Eye (tissue), 1 donor: ENCODE data around the gene CYB5R2.
"Not testable (repeated sequence)": the region's sequence is repeated elsewhere in the genome, so short reads cannot be mapped to it uniquely, and the experiment has no call there.

Experiments used
- DNase-seq: peaks from one replicate; pipeline ENCODE4 v3.0.0-alpha.2; 2015

CYB5R2 gene

GRCh38 chr11:7668464-7668863 is 4.8 kb downstream of the CYB5R2 start:
- DNase-seq: no peak

- no peak for DNase-seq
Observed at GRCh38 chr11:7667460-7667859, 5.8 kb downstream of the CYB5R2 start.

- no peak for DNase-seq
Observed at GRCh38 chr11:7666292-7666866, 6.9 kb downstream of the CYB5R2 start.

GRCh38 chr11:7665473-7666291 is 7.6 kb downstream of the CYB5R2 start:
- DNase-seq: peak; percentile 78

- no peak for DNase-seq
Observed at GRCh38 chr11:7664867-7665266, 8.4 kb downstream of the CYB5R2 start.

GRCh38 chr11:7663531-7663930 is 9.8 kb downstream of the CYB5R2 start:
- not testable (repeated sequence) for DNase-seq

- DNase-seq: peak; percentile 84
Observed at GRCh38 chr11:7657306-7658025, 15.8 kb downstream of the CYB5R2 start.

GRCh38 chr11:7656704-7657103 is 16.6 kb downstream of the CYB5R2 start:
- DNase-seq: no peak

GRCh38 chr11:7655253-7656217 is 17.8 kb downstream of the CYB5R2 start:
- DNase-seq: no peak

GRCh38 chr11:7654195-7654705 is 19.1 kb downstream of the CYB5R2 start:
- peak; percentile 66 for DNase-seq

- DNase-seq: no peak
Observed at GRCh38 chr11:7651700-7652099, 21.6 kb downstream of the CYB5R2 start.

- DNase-seq: no peak
Observed at GRCh38 chr11:7651140-7651551, 22.2 kb downstream of the CYB5R2 start.

GRCh38 chr11:7648264-7648663 is 25.0 kb downstream of the CYB5R2 start:
- DNase-seq: no peak

GRCh38 chr11:7646866-7647265 is 26.4 kb downstream of the CYB5R2 start:
- DNase-seq: no peak

GRCh38 chr11:7645206-7645605 is 28.1 kb downstream of the CYB5R2 start:
- DNase-seq: no peak

- peak; percentile 56 for DNase-seq
Observed at GRCh38 chr11:7643314-7643713, 30.0 kb downstream of the CYB5R2 start.

- no peak for DNase-seq
Observed at GRCh38 chr11:7642747-7643146, 30.6 kb downstream of the CYB5R2 start.

GRCh38 chr11:7640816-7641215 is 32.5 kb downstream of the CYB5R2 start:
- no peak for DNase-seq

- DNase-seq: no peak
Observed at GRCh38 chr11:7639643-7640025, 33.7 kb downstream of the CYB5R2 start.

GRCh38 chr11:7638710-7639642 is 34.3 kb downstream of the CYB5R2 start:
- DNase-seq: no peak

GRCh38 chr11:7637447-7638157 is 35.7 kb downstream of the CYB5R2 start:
- DNase-seq: no peak
